IMR-90 (cell line): ENCODE data around the gene FXYD6. TPM values are rescaled to one million over a fixed set of nuclear protein-coding genes. Genes with fewer than 3 reads are reported as not detected.

ENCODE experiments used
- ATAC-seq: fragments of 200-7000 bp; cut with Tn5 transposase; 2 replicates; pipeline ENCODE4 v1.9.1; 2020; ENCODE audit warnings: low read depth, mild to moderate bottlenecking, moderate library complexity
- BruUV-seq: library from RNA; stranded (reverse); fragments of 400-500 nt; replicated peaks from 2 replicates; lab custom pipeline; 2021; lab: Mats Ljungman, UMichigan
- CTCF ChIA-PET: fragments of 300-600 bp; formaldehyde crosslinking; extraction: SDS; loops from one replicate; lab custom pipeline; 2021; ENCODE audit warnings: antibody characterized with exemption; lab: Yijun Ruan, JAX
- POLR2A ChIA-PET: fragments of 300-600 bp; sonication (Branson Sonifier 250); formaldehyde crosslinking; loops from one replicate; lab custom pipeline; 2022; ENCODE audit warnings: antibody characterized with exemption; ENCODE audit not compliant: unreplicated experiment; lab: Charles Lee
- DNase-seq: peaks from one replicate; pipeline ENCODE4 v3.0.0; 2013
- H2AFZ ChIP-seq: replicated peaks from 2 replicates; pipeline ENCODE3; 2013; ENCODE audit warnings: low read length, mild to moderate bottlenecking; ENCODE audit not compliant: poor library complexity
- H2AK5ac ChIP-seq: 2 replicates; pipeline ENCODE4 v1.6.1; 2013; ENCODE audit warnings: low read depth, low read length, inconsistent platforms
- H2AK9ac ChIP-seq: replicated peaks from 2 replicates; pipeline ENCODE3; 2013; ENCODE audit warnings: mild to moderate bottlenecking, low read depth, low read length, moderate library complexity; ENCODE audit not compliant: poor library complexity
- H2BK120ac ChIP-seq: 2 replicates; pipeline ENCODE4 v1.6.1; 2013; ENCODE audit warnings: low read depth, low read length, inconsistent platforms
- H2BK15ac ChIP-seq: 3 replicates; pipeline ENCODE4 v1.6.1; 2013; ENCODE audit warnings: low read depth, low read length, inconsistent platforms
- H2BK20ac ChIP-seq: 2 replicates; pipeline ENCODE4 v1.6.1; 2013; ENCODE audit warnings: low read depth, mild to moderate bottlenecking, inconsistent platforms, low read length, moderate library complexity
- H2BK5ac ChIP-seq: 2 replicates; pipeline ENCODE4 v1.6.1; 2013; ENCODE audit warnings: mild to moderate bottlenecking, low read depth, low read length, inconsistent platforms; ENCODE audit not compliant: poor library complexity, severe bottlenecking
- H3K14ac ChIP-seq: replicated peaks from 2 replicates; pipeline ENCODE4 v1.6.1; 2013; ENCODE audit warnings: low read depth, low read length, inconsistent platforms
- H3K18ac ChIP-seq: 2 replicates; pipeline ENCODE4 v1.6.1; 2013; ENCODE audit warnings: low read depth, low read length, control low read depth
- H3K23ac ChIP-seq: 2 replicates; pipeline ENCODE4 v1.6.1; 2013; ENCODE audit warnings: low read depth, low read length, inconsistent platforms
- H3K27ac ChIP-seq: 2 replicates; pipeline ENCODE4 v1.5.1; 2013; ENCODE audit warnings: mild to moderate bottlenecking, control low read depth, low read length; ENCODE audit not compliant: insufficient read depth
- H3K27me3 ChIP-seq: 2 replicates; pipeline ENCODE4 v1.6.1; 2013; ENCODE audit warnings: low read length; ENCODE audit not compliant: control insufficient read depth, insufficient read depth
- H3K36me3 ChIP-seq: 2 replicates; pipeline ENCODE4 v1.6.1; 2013; ENCODE audit warnings: low read length, mixed read lengths; ENCODE audit not compliant: control insufficient read depth, insufficient read depth
- H3K4ac ChIP-seq: 2 replicates; pipeline ENCODE4 v1.6.1; 2013; ENCODE audit warnings: low read depth, low read length, inconsistent platforms
- H3K4me1 ChIP-seq: 2 replicates; pipeline ENCODE4 v1.6.1; 2013; ENCODE audit warnings: low read length, mixed read lengths; ENCODE audit not compliant: control insufficient read depth, insufficient read depth
- H3K4me2 ChIP-seq: 2 replicates; pipeline ENCODE4 v1.6.1; 2013; ENCODE audit warnings: low read depth, mild to moderate bottlenecking, control low read depth, low read length, moderate library complexity
- H3K4me3 ChIP-seq: 2 replicates; pipeline ENCODE4 v1.5.1; 2013; ENCODE audit warnings: low read depth, mild to moderate bottlenecking, control low read depth, low read length, moderate library complexity; ENCODE audit not compliant: insufficient read depth
- H3K56ac ChIP-seq: 2 replicates; pipeline ENCODE4 v1.6.1; 2013; ENCODE audit warnings: low read length, inconsistent platforms; ENCODE audit not compliant: insufficient read depth; ENCODE audit errors: extremely low read depth
- H3K79me1 ChIP-seq, 2 experiments: 2 replicates each; pipeline ENCODE4 v1.6.1; 2013; ENCODE audit warnings: low read length in 2 of 2, inconsistent platforms in 1 of 2, low read depth in 1 of 2
- H3K9ac ChIP-seq: 2 replicates; pipeline ENCODE4 v1.6.1; 2013; ENCODE audit warnings: low read depth, low read length, control low read depth
- H3K9me1 ChIP-seq: 2 replicates; pipeline ENCODE4 v1.6.1; 2013; ENCODE audit warnings: low read length, inconsistent platforms; ENCODE audit not compliant: insufficient read depth
- H3K9me3 ChIP-seq: 2 replicates; pipeline ENCODE4 v1.6.1; 2013; ENCODE audit warnings: low read length; ENCODE audit not compliant: control insufficient read depth, insufficient read depth
- H4K20me1 ChIP-seq: 2 replicates; pipeline ENCODE4 v1.6.1; 2013; ENCODE audit warnings: low read length, inconsistent platforms; ENCODE audit not compliant: insufficient read depth
- H4K5ac ChIP-seq: 2 replicates; pipeline ENCODE4 v1.6.1; 2013; ENCODE audit warnings: mild to moderate bottlenecking, low read depth, low read length, control low read depth
- H4K8ac ChIP-seq, 2 experiments: 2 replicates each; pipeline ENCODE4 v1.6.1; 2013; ENCODE audit warnings: low read depth in 2 of 2, low read length in 2 of 2, control low read depth in 1 of 2, inconsistent platforms in 1 of 2
- H4K91ac ChIP-seq: 2 replicates; pipeline ENCODE4 v1.6.1; 2013; ENCODE audit warnings: low read depth, low read length, inconsistent platforms; ENCODE audit not compliant: insufficient read depth
- BHLHE40 ChIP-seq: fragments of 150-350 bp; IDR thresholded peaks from 2 replicates; pipeline ENCODE4 v1.6.1; 2016; ENCODE audit warnings: mild to moderate bottlenecking, low read depth, low read length
- CEBPB ChIP-seq: IDR thresholded peaks from 2 replicates; pipeline ENCODE4 v1.6.1; 2012; ENCODE audit warnings: low read depth, low read length, improper control_type of control experiment
- CHD1 ChIP-seq: IDR thresholded peaks from 2 replicates; pipeline ENCODE4 v1.6.1; 2012; ENCODE audit warnings: low read depth, low read length, improper control_type of control experiment
- CTCF ChIP-seq: conservative IDR thresholded peaks from 2 replicates; pipeline ENCODE4 v1.5.1; 2012; ENCODE audit warnings: mild to moderate bottlenecking, low read depth, low read length, improper control_type of control experiment
- ELK1 ChIP-seq: fragments of 150-350 bp; IDR thresholded peaks from 2 replicates; pipeline ENCODE4 v1.6.1; 2016; ENCODE audit warnings: low read depth, mild to moderate bottlenecking, low read length, moderate library complexity, borderline replicate concordance
- FOS ChIP-seq: fragments of 150-350 bp; IDR thresholded peaks from 2 replicates; pipeline ENCODE4 v1.6.1; 2016; ENCODE audit warnings: low read depth, low read length
- MAFK ChIP-seq: IDR thresholded peaks from 2 replicates; pipeline ENCODE4 v1.6.1; 2012; ENCODE audit warnings: low read depth, low read length, improper control_type of control experiment
- MAZ ChIP-seq: IDR thresholded peaks from 2 replicates; pipeline ENCODE4 v1.6.1; 2012; ENCODE audit warnings: low read depth, mild to moderate bottlenecking, low read length, improper control_type of control experiment, moderate library complexity, borderline replicate concordance
- MXI1 ChIP-seq: IDR thresholded peaks from 2 replicates; pipeline ENCODE4 v1.6.1; 2012; ENCODE audit warnings: low read depth, mild to moderate bottlenecking, low read length, moderate library complexity, borderline replicate concordance
- NFE2L2 ChIP-seq: fragments of 150-350 bp; IDR thresholded peaks from 2 replicates; pipeline ENCODE4 v1.6.1; 2016; ENCODE audit warnings: low read depth, mild to moderate bottlenecking, low read length
- POLR2A ChIP-seq: IDR thresholded peaks from 2 replicates; pipeline ENCODE4 v1.6.1; 2012; ENCODE audit warnings: mild to moderate bottlenecking, low read depth, low read length
- RAD21 ChIP-seq: IDR thresholded peaks from 2 replicates; pipeline ENCODE4 v1.6.1; 2012; ENCODE audit warnings: low read length, improper control_type of control experiment
- RCOR1 ChIP-seq: IDR thresholded peaks from 2 replicates; pipeline ENCODE4 v1.6.1; 2012; ENCODE audit warnings: mild to moderate bottlenecking, low read length, improper control_type of control experiment; ENCODE audit not compliant: insufficient replicate concordance
- RFX5 ChIP-seq: IDR thresholded peaks from 2 replicates; pipeline ENCODE4 v1.8.0; 2012; ENCODE audit warnings: low read depth, mild to moderate bottlenecking, low read length, moderate library complexity
- USF2 ChIP-seq: fragments of 150-350 bp; IDR thresholded peaks from 2 replicates; pipeline ENCODE4 v1.6.1; 2017; ENCODE audit warnings: mild to moderate bottlenecking, antibody characterized with exemption, low read length, low read depth
- whole genome bisulfite sequencing, 2 experiments: methylation state at CpG; one replicate each; pipeline versions ENCODE4 v1.1.5 to v1.1.7; 2013; ENCODE audit warnings: missing lambda C conversion rate in 2 of 2; ENCODE audit not compliant: insufficient read length in 1 of 2; ENCODE audit errors: extremely low coverage in 2 of 2; 5-methylcytosine and 5-hydroxymethylcytosine counted together
- dilution Hi-C: fragments of 300-500 bp; cut with HindIII; formaldehyde crosslinking; loops from one replicate; pipeline ENCODE4 v1.14.3; 2018; ENCODE audit warnings: low sequenced_read_pairs; ENCODE audit not compliant: unreplicated experiment
- in situ Hi-C: fragments of 300-500 bp; cut with MboI; formaldehyde crosslinking; loops from 3 replicates; pipeline ENCODE4 v1.14.3; 2019; ENCODE audit warnings: low sequenced_read_pairs, inconsistent platforms, mixed read lengths
- intact Hi-C: fragments of 100-400 bp; cut with micrococcal nuclease; formaldehyde crosslinking; loops from 2 replicates; pipeline ENCODE4 v1.10.0; 2022
- polyA plus RNA-seq, 3 experiments: library from polyadenylated mRNA; depleted of rRNA; stranded (reverse); fragments of >200 nt; gene quantifications; 2 replicates each; pipeline ENCODE4 v1.2.3, GENCODE V29; 2012; ENCODE audit warnings: low replicate concordance in 1 of 3
- total RNA-seq: library from RNA; depleted of rRNA; stranded (reverse); fragments of >200 nt; gene quantifications from 2 replicates; pipeline ENCODE4 v1.2.3, GENCODE V29; 2012

Gene FXYD6
- total and polyA plus RNA-seq, 2 of the 4 experiments (the other 2 are of a cell fraction), result 0.32 TPM; not detected in 1

- BruUV-seq, result no TSS peak
- ATAC-seq, result no peak
- Histone ChIP-seq H2BK20ac (no peak overlapping the region), H2BK5ac (no peak overlapping the region), H3K56ac (no peak overlapping the region), H3K23ac (no peak overlapping the region), H2BK15ac (no peak overlapping the region), H3K14ac (no peak overlapping the region), H4K5ac (no peak overlapping the region), H3K4ac (no peak overlapping the region), H3K18ac (no peak overlapping the region), H2AFZ (no peak overlapping the region), H2AK9ac (peak overlapping the region; percentile 5), H3K4me1 (no peaks in the 10 kb centered on the region), H3K79me1 (no peaks in the 10 kb centered on the region), H4K91ac (no peak overlapping the region), H3K9me1 (no peaks in the 10 kb centered on the region), H4K20me1 (no peaks in the 10 kb centered on the region), H4K8ac (no peak overlapping the region), H3K4me3 (no peak overlapping the region), H3K9ac (no peak overlapping the region), H3K9me3 (no peaks in the 10 kb centered on the region), H3K4me2 (no peak overlapping the region), H3K27ac (no peak overlapping the region), H2AK5ac (no peak overlapping the region), H3K36me3 (no peaks in the 10 kb centered on the region), H2BK120ac (no peak overlapping the region), H3K27me3 (peaks cover 20% of the 10 kb centered on the region)
- in situ Hi-C loops (loop anchor here (5.0 kb wide), 1 partner anchor 106 kb away; no protein-coding TSS in a partner anchor), dilution Hi-C loops (no loop called here), intact Hi-C loops (no loop called here)
- no peak for DNase-seq
- POLR2A ChIA-PET, result no interaction called here
- TF ChIP-seq CHD1, result no peak
- no peak for TF ChIP-seq POLR2A
- no peak for TF ChIP-seq USF2
- TF ChIP-seq RFX5, result no peak
- no peak for TF ChIP-seq RAD21
- no peak for TF ChIP-seq CTCF
- no peak for TF ChIP-seq BHLHE40
- TF ChIP-seq RCOR1, result no peak
- no peak for TF ChIP-seq MAFK
- no peak for TF ChIP-seq CEBPB
- no peak for TF ChIP-seq MXI1
- TF ChIP-seq MAZ, result no peak
- TF ChIP-seq ELK1, result no peak
- no peak for TF ChIP-seq FOS
- TF ChIP-seq NFE2L2, result no peak
- CTCF ChIA-PET, result no interaction called here
- 67% methylated on average over 3 of the region's 11 CpGs; no CpG with 5 or more reads in 1 of the 2 experiments for WGBS, 2 experiments
These were observed 35.4 kb downstream of the FXYD6 start for GRCh38 chr11:117840881-117841550.
